SHP77 (cell line): ENCODE data around the gene ZWILCH.

Experiments used
- DNase-seq, 2 experiments: peaks; one replicate each; lab custom pipeline; 2025; lab: John Stamatoyannopoulos, UW

ZWILCH gene

GRCh38 chr15:66545255-66545654 is 40.1 kb downstream of the ZWILCH start:
- DNase-seq, result no peak

- no peak for DNase-seq
These were observed 50.6 kb downstream of the ZWILCH start for GRCh38 chr15:66555685-66556084.

- no peak for DNase-seq
These were observed 53.1 kb downstream of the ZWILCH start for GRCh38 chr15:66558271-66558670.

- peak; percentile 84 to 92 for DNase-seq
These were observed 55.9 kb downstream of the ZWILCH start for GRCh38 chr15:66560856-66561525.

GRCh38 chr15:66563126-66563525 is 58.0 kb downstream of the ZWILCH start:
- no peak for DNase-seq

GRCh38 chr15:66563566-66564110 is 58.5 kb downstream of the ZWILCH start:
- DNase-seq, result no peak

GRCh38 chr15:66564136-66565041 is 59.3 kb downstream of the ZWILCH start:
- no peak for DNase-seq

GRCh38 chr15:66565141-66565641 is 60.1 kb downstream of the ZWILCH start:
- DNase-seq, result no peak

- DNase-seq, result no peak
These were observed 60.6 kb downstream of the ZWILCH start, which contains the start of gene LCTL for GRCh38 chr15:66565741-66566144. Gene LCTL, minus strand, starts transcription at chr15:66565998. Its CDS starts 633 bp downstream, at chr15:66565365.

- peak; percentile 90 to 94 for DNase-seq
These were observed 61.9 kb downstream of the ZWILCH start for GRCh38 chr15:66566963-66567531.

GRCh38 chr15:66567897-66568296 is 62.8 kb downstream of the ZWILCH start:
- DNase-seq, result no peak

- no peak for DNase-seq
These were observed 64.5 kb downstream of the ZWILCH start for GRCh38 chr15:66569461-66570137.

- no peak for DNase-seq
These were observed 65.2 kb downstream of the ZWILCH start for GRCh38 chr15:66570327-66570726.

GRCh38 chr15:66570842-66571478 is 65.8 kb downstream of the ZWILCH start:
- DNase-seq, result no peak

GRCh38 chr15:66572146-66572545 is 67.0 kb downstream of the ZWILCH start:
- DNase-seq, result no peak

- no peak for DNase-seq
These were observed 68.2 kb downstream of the ZWILCH start for GRCh38 chr15:66573348-66573718.

- DNase-seq, result no peak
These were observed 68.8 kb downstream of the ZWILCH start for GRCh38 chr15:66573719-66574595.

- DNase-seq, result no peak
These were observed 69.4 kb downstream of the ZWILCH start for GRCh38 chr15:66574596-66574950.

- no peak for DNase-seq
These were observed 73.3 kb downstream of the ZWILCH start for GRCh38 chr15:66578286-66578875.

- DNase-seq, result no peak
These were observed 75.5 kb downstream of the ZWILCH start for GRCh38 chr15:66580643-66581042.
